DMS53 treated with DMSO at 0.1 percent for 48 hours (cell line): ENCODE results near the gene TDRD3.

Source experiments
- DNase-seq: peaks from one replicate; lab custom pipeline; 2025; ENCODE audit not compliant: unreplicated experiment; lab: John Stamatoyannopoulos, UW

TDRD3 gene

GRCh38 chr13:60572003-60572798, 175.2 kb downstream of the TDRD3 start:
- no peak for DNase-seq

- no peak for DNase-seq
These were observed 175.8 kb downstream of the TDRD3 start for GRCh38 chr13:60572855-60573254.

- DNase-seq: no peak
These were observed 177.7 kb downstream of the TDRD3 start for GRCh38 chr13:60574735-60575134.

- DNase-seq: no peak
These were observed 178.1 kb downstream of the TDRD3 start for GRCh38 chr13:60575142-60575541.

- DNase-seq: no peak
These were observed 180.7 kb downstream of the TDRD3 start for GRCh38 chr13:60577761-60578160.

- DNase-seq: no peak
These were observed 186.3 kb downstream of the TDRD3 start for GRCh38 chr13:60583196-60583888.

GRCh38 chr13:60583911-60584753, 187.1 kb downstream of the TDRD3 start:
- DNase-seq: no peak

- no peak for DNase-seq
These were observed 188.0 kb downstream of the TDRD3 start for GRCh38 chr13:60584976-60585375.

- no peak for DNase-seq
These were observed 194.1 kb downstream of the TDRD3 start for GRCh38 chr13:60590800-60591747.

- no peak for DNase-seq
These were observed 206.0 kb downstream of the TDRD3 start for GRCh38 chr13:60603049-60603448.

GRCh38 chr13:60604058-60604457, 207.0 kb downstream of the TDRD3 start:
- no peak for DNase-seq

- DNase-seq: no peak
These were observed 211.9 kb downstream of the TDRD3 start for GRCh38 chr13:60608954-60609353.

GRCh38 chr13:60611523-60611922, 214.5 kb downstream of the TDRD3 start:
- no peak for DNase-seq

GRCh38 chr13:60612593-60612992, 215.6 kb downstream of the TDRD3 start:
- no peak for DNase-seq

- DNase-seq: no peak
These were observed 216.1 kb downstream of the TDRD3 start for GRCh38 chr13:60613080-60613479.

GRCh38 chr13:60617991-60618733, 221.1 kb downstream of the TDRD3 start:
- no peak for DNase-seq

GRCh38 chr13:60619461-60619860, 222.4 kb downstream of the TDRD3 start:
- DNase-seq: no peak

- no peak for DNase-seq
These were observed 223.8 kb downstream of the TDRD3 start for GRCh38 chr13:60620611-60621395.

- DNase-seq: no peak
These were observed 226.1 kb downstream of the TDRD3 start for GRCh38 chr13:60623151-60623550.
